ENCODE measurements around the gene BAIAP3. TPM values are rescaled to one million over a fixed set of nuclear protein-coding genes. Genes with fewer than 3 reads are reported as not detected.

Gene BAIAP3
- total RNA-seq, 1 experiment from 2014 or later, result 4.5 TPM

- in situ Hi-C loops (cut with HindIII; ENCODE audit: low pct_unique_long_range_greater_than_20kb, low sequenced_read_pairs), result no loop called here
Observed at GRCh38 chr16:1340730-1341494, 7.5 kb downstream of the BAIAP3 start.

GRCh38 chr16:1341495-1342420 lies 8.3 kb downstream of the BAIAP3 start:
- in situ Hi-C loops (cut with HindIII; ENCODE audit: low pct_unique_long_range_greater_than_20kb, low sequenced_read_pairs), result no loop called here
- no peak for DNase-seq (ENCODE audit: low read depth)

More at GRCh38 chr16:1340730-1341494, 7.5 kb downstream of the BAIAP3 start:
- DNase-seq (ENCODE audit: low read depth), result no peak

DNA sequence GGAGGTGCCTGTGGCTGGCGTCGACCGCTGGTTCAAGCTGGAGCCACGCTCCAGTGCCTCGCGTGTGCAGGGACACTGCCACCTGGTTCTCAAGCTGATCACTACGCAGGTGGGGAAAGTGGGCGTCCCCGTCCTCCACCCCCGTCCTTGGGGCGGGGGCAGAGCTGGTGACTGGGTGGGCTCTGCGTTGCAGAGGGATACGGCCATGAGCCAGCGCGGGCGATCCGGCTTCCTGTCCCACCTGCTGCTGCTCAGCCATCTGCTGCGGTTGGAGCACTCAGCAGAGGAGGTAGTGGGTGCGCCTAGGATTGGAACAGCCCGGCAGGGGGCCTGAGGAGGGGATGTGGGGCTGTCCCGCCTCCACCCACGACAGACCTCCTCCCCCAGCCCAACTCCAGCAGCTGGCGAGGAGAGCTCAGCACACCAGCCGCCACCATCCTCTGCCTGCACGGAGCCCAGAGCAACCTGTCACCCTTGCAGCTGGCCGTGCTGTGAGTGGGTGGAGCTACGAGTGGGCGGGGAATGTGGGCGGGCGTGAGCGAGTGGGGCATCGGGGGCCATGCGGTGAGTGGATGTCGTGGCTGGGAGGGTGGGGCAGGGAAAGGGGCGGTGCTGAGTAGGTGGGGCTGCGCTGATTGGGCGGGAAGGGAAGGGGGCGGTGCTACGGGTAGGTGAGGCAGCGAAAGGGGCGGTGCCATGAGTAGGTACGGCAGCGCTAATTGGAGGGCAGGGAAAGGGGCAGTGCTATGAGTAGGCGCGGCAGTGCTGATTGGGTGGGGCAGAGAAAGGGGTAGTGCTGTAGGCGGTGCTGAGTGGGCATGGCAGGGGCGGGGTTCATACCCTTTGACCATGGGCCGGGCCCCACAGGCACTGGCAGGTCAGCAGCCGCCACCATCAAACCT lies 9.3 kb downstream of the BAIAP3 start:
- in situ Hi-C loops (cut with HindIII; ENCODE audit: low pct_unique_long_range_greater_than_20kb, low sequenced_read_pairs), result no loop called here
- peak; percentile 99 for DNase-seq (ENCODE audit: low read depth)

DNA sequence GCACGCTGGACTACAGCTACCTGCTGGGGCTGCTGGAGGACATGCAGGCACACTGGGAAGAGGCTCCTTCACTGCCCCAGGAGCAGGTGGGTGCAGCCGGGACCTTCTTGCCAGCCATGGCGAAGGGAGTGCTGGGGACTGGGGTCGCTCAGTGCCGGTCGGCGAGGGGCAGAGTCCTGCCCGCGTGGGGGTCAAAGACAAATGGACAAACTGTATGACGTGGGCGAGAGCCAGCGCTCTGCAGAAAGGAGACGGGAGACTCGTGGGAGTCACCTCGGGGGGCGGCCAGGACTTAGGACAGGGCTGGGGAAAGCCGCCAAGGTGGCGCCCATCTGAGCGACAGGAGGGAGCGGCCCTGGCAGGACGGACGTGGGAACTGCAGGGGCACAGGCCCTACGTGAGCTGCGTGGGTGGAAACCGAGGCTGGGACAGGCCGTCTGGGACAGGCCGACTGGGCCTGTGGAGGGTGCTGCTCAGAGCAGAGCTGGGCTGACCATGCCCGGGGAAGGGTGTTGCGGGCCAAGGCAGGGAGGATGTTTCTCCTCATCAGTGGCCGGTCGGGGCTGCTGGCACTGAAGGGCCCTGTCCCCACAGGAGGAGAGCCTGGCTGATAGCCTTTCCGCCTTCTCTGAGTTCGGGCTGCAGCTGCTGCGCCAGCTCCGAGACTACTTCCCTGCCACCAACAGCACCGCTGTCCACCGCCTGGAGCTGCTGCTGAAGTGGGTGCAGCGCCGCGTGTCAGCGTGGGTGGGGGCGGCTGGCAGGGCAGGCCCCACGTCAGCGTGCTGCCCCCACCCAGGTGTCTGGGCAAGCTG lies 10.2 kb downstream of the BAIAP3 start:
- no peak for DNase-seq (ENCODE audit: low read depth)
- in situ Hi-C loops (cut with HindIII; ENCODE audit: low pct_unique_long_range_greater_than_20kb, low sequenced_read_pairs), result no loop called here

GRCh38 chr16:1344499-1344898 lies 11.1 kb downstream of the BAIAP3 start:
- in situ Hi-C loops (cut with HindIII; ENCODE audit: low pct_unique_long_range_greater_than_20kb, low sequenced_read_pairs), result no loop called here

GRCh38 chr16:1345087-1345486 lies 11.6 kb downstream of the BAIAP3 start:
- DNase-seq (ENCODE audit: low read depth), result no peak
- in situ Hi-C loops (cut with HindIII; ENCODE audit: low pct_unique_long_range_greater_than_20kb, low sequenced_read_pairs), result no loop called here

More at GRCh38 chr16:1344499-1344898, 11.1 kb downstream of the BAIAP3 start:
- no peak for DNase-seq (ENCODE audit: low read depth)

DNA sequence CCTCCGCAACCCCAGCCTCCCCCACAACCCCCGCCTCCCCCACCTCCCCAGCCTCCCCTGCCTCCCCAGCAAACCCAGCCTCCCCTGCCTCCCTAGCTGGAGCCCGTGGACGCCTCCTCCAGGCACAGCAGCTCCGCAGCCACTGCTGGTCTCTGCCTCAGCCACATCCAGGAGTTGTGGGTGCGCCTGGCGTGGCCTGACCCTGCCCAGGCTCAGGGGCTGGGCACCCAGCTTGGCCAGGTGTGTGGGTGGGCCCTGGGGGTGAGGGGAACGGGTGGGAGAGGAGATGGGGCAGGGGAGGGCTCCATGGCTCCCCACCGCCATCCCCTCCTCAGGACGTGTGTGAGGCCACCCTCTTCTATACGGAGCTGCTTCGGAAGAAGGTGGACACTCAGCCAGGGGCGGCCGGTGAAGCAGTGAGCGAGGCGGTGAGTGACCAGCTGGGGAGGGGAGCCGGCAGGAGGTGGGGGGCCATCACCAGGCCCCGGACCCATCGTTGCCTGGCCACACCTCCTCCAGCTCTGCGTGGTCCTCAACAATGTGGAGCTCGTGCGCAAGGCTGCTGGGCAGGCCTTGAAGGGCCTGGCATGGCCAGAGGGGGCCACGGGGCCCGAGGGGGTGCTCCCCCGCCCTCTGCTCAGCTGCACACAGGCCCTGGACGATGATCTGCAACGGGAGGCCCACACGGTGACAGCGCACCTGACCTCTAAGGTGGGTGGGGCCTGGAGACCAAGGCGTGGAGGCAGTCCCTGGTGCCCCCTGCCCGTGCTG lies 12.4 kb downstream of the BAIAP3 start:
- in situ Hi-C loops (cut with HindIII; ENCODE audit: low pct_unique_long_range_greater_than_20kb, low sequenced_read_pairs), result no loop called here
- DNase-seq (ENCODE audit: low read depth), result no peak

- DNase-seq (ENCODE audit: low read depth), result no peak
- in situ Hi-C loops (cut with HindIII; ENCODE audit: low pct_unique_long_range_greater_than_20kb, low sequenced_read_pairs), result no loop called here
Observed at GRCh38 chr16:1346422-1347285, 13.2 kb downstream of the BAIAP3 start.

GRCh38 chr16:1347286-1347855 lies 13.9 kb downstream of the BAIAP3 start:
- no peak for DNase-seq (ENCODE audit: low read depth)
- in situ Hi-C loops (cut with HindIII; ENCODE audit: low pct_unique_long_range_greater_than_20kb, low sequenced_read_pairs), result no loop called here

DNA sequence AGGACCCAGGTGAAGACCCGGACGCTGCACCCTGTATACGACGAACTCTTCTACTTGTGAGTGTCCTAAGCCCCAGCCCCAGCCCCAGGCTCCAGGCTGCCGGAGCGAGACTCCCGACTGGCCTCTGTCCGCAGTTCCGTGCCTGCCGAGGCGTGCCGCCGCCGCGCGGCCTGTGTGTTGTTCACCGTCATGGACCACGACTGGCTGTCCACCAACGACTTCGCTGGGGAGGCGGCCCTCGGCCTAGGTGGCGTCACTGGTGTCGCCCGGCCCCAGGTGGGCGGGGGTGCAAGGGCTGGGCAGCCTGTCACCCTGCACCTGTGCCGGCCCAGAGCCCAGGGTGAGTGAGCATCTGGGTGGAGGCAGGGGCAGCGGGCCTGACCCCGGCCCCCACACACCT lies 14.5 kb downstream of the BAIAP3 start:
- no peak for DNase-seq (ENCODE audit: low read depth)
- in situ Hi-C loops (cut with HindIII; ENCODE audit: low pct_unique_long_range_greater_than_20kb, low sequenced_read_pairs), result no loop called here

DNA sequence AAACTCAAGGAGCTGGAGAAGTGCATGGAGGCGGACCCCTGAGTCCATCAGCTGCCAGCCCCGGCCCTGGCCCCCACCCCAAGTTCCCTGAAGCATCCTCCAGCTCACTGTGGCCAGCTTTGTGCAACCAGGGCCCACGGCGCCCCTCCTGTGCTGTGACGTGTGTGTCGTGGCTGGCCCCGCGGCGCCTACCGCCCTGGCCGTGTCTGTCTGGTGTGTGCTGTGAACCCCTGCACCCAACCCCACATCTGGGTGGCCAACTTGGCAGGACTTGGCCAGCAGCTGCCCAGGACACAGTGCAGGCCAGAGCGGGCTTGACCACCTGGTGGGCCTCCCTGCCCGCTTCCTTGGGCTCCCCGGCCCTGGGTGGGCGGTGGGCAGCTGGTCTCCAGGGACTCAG lies 15.0 kb downstream of the BAIAP3 start:
- in situ Hi-C loops (cut with HindIII; ENCODE audit: low pct_unique_long_range_greater_than_20kb, low sequenced_read_pairs), result no loop called here
- DNase-seq (ENCODE audit: low read depth), result no peak

- in situ Hi-C loops (cut with HindIII; ENCODE audit: low pct_unique_long_range_greater_than_20kb, low sequenced_read_pairs), result no loop called here
- no peak for DNase-seq (ENCODE audit: low read depth)
Observed at GRCh38 chr16:1348926-1349325, 15.5 kb downstream of the BAIAP3 start.

- in situ Hi-C loops (cut with HindIII; ENCODE audit: low pct_unique_long_range_greater_than_20kb, low sequenced_read_pairs), result no loop called here
- DNase-seq (ENCODE audit: low read depth), result no peak
Observed at GRCh38 chr16:1349351-1349750, 15.9 kb downstream of the BAIAP3 start.

DNA sequence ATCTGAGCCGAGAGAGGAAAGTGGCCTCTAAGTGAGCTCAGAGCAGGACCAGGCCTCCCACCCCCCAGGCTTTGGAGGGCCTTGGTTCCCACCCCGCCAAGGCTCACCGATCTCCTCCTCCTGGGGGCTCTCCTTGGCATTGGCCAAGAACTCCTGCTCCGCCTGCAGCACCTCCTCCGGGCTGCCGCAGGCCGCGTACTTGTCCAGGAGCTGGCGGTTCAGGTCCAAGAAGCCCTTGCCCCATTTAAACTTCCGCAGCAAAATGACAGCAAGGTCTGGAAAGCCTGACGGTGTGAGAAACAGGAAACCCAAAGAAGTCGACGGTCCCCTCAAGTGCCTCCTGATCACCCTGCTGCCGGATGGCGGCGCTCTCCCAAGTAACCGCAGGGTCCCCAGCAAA lies 16.5 kb downstream of the BAIAP3 start:
- in situ Hi-C loops (cut with HindIII; ENCODE audit: low pct_unique_long_range_greater_than_20kb, low sequenced_read_pairs), result no loop called here
- DNase-seq (ENCODE audit: low read depth), result no peak

DNA sequence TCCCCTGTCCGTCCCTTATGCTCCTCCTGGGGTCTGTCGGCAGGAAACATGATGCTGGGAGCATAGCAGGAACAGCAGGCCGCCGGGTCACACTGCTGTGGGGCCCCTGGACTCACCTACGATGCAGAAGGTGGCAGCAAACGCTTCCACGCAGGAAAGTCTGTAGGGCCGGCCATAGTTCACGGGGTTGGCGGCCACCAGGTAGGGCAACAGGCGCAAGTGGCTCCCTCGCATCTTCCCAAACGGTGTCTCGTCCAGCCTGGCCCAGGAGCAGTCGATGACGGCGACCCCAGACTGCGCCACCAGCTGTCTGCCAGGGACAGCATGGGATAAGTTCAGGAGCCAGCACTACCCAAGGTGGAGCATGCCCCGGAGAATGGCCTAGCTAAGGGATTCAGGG lies 17.2 kb downstream of the BAIAP3 start:
- DNase-seq (ENCODE audit: low read depth), result no peak
- in situ Hi-C loops (cut with HindIII; ENCODE audit: low pct_unique_long_range_greater_than_20kb, low sequenced_read_pairs), result no loop called here

DNA sequence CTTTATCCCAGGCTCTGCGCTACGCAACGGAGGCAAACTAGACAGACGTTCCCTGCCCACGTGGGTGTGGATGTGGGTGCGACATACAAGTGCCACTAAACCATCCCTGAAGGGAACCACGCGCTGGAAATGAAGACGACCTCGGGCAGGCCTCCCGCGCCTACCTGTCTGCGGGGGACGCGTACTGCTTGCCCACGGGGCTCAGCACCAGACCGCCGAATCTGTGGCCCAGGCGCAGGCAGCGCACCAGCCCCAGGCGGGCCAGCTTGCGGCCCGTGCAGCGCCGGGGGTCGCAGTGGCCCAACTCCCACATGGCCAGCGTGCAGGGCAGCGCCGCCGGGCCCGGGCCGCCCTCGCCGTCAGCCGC lies 17.8 kb downstream of the BAIAP3 start:
- in situ Hi-C loops (cut with HindIII; ENCODE audit: low pct_unique_long_range_greater_than_20kb, low sequenced_read_pairs), result no loop called here
- DNase-seq (ENCODE audit: low read depth), result no peak
